Measurements from ENCODE around the gene LAMB1.

DNA sequence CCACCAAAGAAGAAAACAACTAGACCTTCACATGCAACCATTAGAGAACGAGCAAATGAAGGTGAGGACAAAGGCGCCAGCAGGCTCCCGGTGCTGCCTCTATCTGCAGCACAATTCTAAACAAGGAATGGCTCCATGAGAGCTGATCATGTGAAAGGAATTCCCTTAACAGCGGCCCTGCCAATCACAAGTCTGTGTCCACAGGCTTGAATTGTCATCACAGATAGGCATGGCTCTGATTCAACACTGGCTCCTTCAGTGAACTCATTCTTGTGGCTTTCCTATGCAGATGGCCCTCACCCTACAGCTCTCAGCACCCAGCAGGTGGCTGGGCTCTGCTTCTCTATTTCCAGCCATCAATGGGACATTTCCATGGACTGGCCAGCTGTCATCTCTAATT, 36.2 kb downstream of the LAMB1 start:
- TF ChIP-seq CTCF (IDR thresholded peaks at IDR 0.05; ENCODE audit: low read depth, low read length) (no peak), EZH2phosphoT487 (IDR thresholded peaks at IDR 0.05; ENCODE audit: low read depth) (no peak)

Measured in OCI-LY3 (cell line).